HG03097 (cell line): ENCODE measurements around the gene NKD1.

ENCODE experiments used
- ATAC-seq: cut with Tn5 transposase; IDR thresholded peaks from one replicate; pipeline ENCODE4 v1.9.1; 2021; ENCODE audit not compliant: unreplicated experiment, low FRiP score

Gene NKD1

GRCh38 chr16:50555269-50555875 lies 7.2 kb downstream of the NKD1 start:
- ATAC-seq = no peak

GRCh38 chr16:50555952-50556673 lies 7.9 kb downstream of the NKD1 start:
- no peak for ATAC-seq

GRCh38 chr16:50557046-50557445 lies 8.8 kb downstream of the NKD1 start:
- ATAC-seq = no peak

GRCh38 chr16:50558913-50559312 lies 10.7 kb downstream of the NKD1 start:
- ATAC-seq = no peak

- no peak for ATAC-seq
These were observed 11.1 kb downstream of the NKD1 start for GRCh38 chr16:50559342-50559741.

- no peak for ATAC-seq
These were observed 11.8 kb downstream of the NKD1 start for GRCh38 chr16:50559804-50560514.

GRCh38 chr16:50560903-50561863 lies 13.0 kb downstream of the NKD1 start:
- no peak for ATAC-seq

GRCh38 chr16:50562657-50563056 lies 14.5 kb downstream of the NKD1 start:
- no peak for ATAC-seq

GRCh38 chr16:50563989-50564388 lies 15.8 kb downstream of the NKD1 start:
- no peak for ATAC-seq

- no peak for ATAC-seq
These were observed 17.2 kb downstream of the NKD1 start for GRCh38 chr16:50565428-50565827.

GRCh38 chr16:50566014-50566962 lies 18.1 kb downstream of the NKD1 start:
- ATAC-seq = no peak

- ATAC-seq = no peak
These were observed 19.5 kb downstream of the NKD1 start for GRCh38 chr16:50567651-50568050.

GRCh38 chr16:50568187-50568815 lies 20.1 kb downstream of the NKD1 start:
- ATAC-seq = no peak

- no peak for ATAC-seq
These were observed 22.2 kb downstream of the NKD1 start for GRCh38 chr16:50570354-50570753.

- ATAC-seq = no peak
These were observed 22.8 kb downstream of the NKD1 start for GRCh38 chr16:50570808-50571598.

- ATAC-seq = no peak
These were observed 23.6 kb downstream of the NKD1 start for GRCh38 chr16:50571786-50572185.

- no peak for ATAC-seq
These were observed 24.5 kb downstream of the NKD1 start for GRCh38 chr16:50572700-50573099.

GRCh38 chr16:50573279-50573678 lies 25.1 kb downstream of the NKD1 start:
- no peak for ATAC-seq
